ENCODE results near the gene RTN4R. TPM values are rescaled to one million over a fixed set of nuclear protein-coding genes. Genes with fewer than 3 reads are reported as not detected.

RTN4R gene
- total RNA-seq, 1 experiment from 2014 or later, result 12.2 TPM

DNA sequence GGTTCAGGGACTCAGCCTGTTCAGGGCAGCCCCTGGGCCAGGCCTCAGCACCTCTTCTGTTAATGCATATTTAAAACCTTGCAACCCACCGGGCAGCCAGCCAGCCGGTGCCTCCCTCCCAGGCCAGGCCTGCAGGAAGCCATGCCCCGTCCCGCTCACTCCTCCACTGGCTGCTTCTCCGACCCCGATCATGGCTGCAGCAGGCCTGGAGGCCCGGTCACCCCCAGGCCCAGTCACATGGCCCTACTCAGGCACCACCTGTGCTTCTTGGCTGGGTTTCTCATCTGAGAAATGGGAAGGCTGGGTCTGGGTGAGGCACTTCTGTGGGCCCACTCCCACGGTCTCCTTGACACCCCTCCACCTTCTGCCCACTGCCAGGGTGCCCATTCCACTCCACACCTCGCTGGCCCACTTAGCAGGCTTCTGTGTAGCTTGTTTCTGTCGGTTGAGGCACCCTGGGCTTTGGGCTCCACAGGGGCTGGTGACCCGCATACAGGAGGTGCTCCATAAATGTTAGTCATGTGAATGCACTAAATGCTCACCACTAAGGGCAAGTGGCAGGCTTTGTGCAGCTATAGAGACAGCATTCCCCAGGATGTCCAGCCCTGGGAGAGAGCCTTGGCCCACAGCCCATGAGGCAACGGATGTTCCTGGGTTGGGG is 11.4 kb downstream of the RTN4R start:
- no peaks in the 10 kb centered on the region for H3K9me3 ChIP-seq (ENCODE audit: low read length)
- no peaks in the 10 kb centered on the region for H3K9me2 ChIP-seq (replicated peaks; ENCODE audit: low read length)
- no peak overlapping the region for H3K9ac ChIP-seq (ENCODE audit: low read length)
- H3K36me3 ChIP-seq (ENCODE audit: low read depth, low read length), result no peaks in the 10 kb centered on the region
- H2AFZ ChIP-seq (ENCODE audit: low read length), result no peak overlapping the region
- no peaks in the 10 kb centered on the region for H3K4me1 ChIP-seq (ENCODE audit: insufficient read depth, low read length)
- ChIA-PET CTCF (no interaction called here), POLR2A (ENCODE audit: unreplicated experiment) (no interaction called here)
- intact Hi-C loops (cut with micrococcal nuclease), result no loop called here
- no peaks in the 10 kb centered on the region for H3K27me3 ChIP-seq (ENCODE audit: low read length)
- BruUV-seq (replicated peaks), result no TSS peak
- DNase-seq (no peak), ATAC-seq (no peak)
- no peaks in the 10 kb centered on the region for H3F3A ChIP-seq (ENCODE audit: low read length, unreplicated experiment)
- H3K4me2 ChIP-seq (ENCODE audit: low read length), result no peak overlapping the region
- TF ChIP-seq EZH2 (IDR thresholded peaks at IDR 0.05; ENCODE audit: low read length, unreplicated experiment), result no peak
- no peak for TF ChIP-seq EZH2phosphoT487 (IDR thresholded peaks at IDR 0.05; ENCODE audit: borderline replicate concordance, low read length)
- TF ChIP-seq, protein P1, sequence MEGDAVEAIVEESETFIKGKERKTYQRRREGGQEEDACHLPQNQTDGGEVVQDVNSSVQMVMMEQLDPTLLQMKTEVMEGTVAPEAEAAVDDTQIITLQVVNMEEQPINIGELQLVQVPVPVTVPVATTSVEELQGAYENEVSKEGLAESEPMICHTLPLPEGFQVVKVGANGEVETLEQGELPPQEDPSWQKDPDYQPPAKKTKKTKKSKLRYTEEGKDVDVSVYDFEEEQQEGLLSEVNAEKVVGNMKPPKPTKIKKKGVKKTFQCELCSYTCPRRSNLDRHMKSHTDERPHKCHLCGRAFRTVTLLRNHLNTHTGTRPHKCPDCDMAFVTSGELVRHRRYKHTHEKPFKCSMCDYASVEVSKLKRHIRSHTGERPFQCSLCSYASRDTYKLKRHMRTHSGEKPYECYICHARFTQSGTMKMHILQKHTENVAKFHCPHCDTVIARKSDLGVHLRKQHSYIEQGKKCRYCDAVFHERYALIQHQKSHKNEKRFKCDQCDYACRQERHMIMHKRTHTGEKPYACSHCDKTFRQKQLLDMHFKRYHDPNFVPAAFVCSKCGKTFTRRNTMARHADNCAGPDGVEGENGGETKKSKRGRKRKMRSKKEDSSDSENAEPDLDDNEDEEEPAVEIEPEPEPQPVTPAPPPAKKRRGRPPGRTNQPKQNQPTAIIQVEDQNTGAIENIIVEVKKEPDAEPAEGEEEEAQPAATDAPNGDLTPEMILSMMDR (conservative IDR thresholded peaks at IDR 0.05; ENCODE audit: low read depth, low read length), result no peak
- no peak overlapping the region for H3K27ac ChIP-seq (ENCODE audit: low read length)
- H4K20me1 ChIP-seq (ENCODE audit: low read length), result no peaks in the 10 kb centered on the region
- no peaks in the 10 kb centered on the region for H3K79me2 ChIP-seq (ENCODE audit: low read length)
- no peak overlapping the region for H3K4me3 ChIP-seq (ENCODE audit: low read length)

DNA sequence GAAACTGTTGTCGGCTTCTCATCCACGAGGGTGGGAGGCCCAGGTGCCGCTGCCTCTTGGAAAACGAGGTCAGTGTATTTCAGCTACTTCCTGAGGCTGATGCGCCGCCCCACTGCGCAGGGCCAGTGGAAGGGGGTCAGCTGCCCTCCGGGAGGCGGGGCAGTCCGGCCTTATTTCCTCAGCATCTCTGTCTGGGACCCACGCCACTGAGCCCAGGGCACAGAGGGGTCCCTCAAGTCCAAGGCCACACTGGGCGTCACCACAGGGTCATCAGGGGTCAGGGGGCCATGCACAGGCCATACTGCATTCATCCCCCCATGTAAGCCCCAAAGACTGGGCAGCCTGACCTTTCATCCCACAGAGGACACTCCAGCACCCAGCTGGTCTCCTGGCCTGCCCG is 12.1 kb downstream of the RTN4R start:
- no TSS peak for BruUV-seq (replicated peaks)
- no peaks in the 10 kb centered on the region for H3K9me3 ChIP-seq (ENCODE audit: low read length)
- CTCF ChIA-PET, result no interaction called here
- POLR2A ChIA-PET (ENCODE audit: unreplicated experiment), result no interaction called here
- H3K36me3 ChIP-seq (ENCODE audit: low read depth, low read length), result no peaks in the 10 kb centered on the region
- ATAC-seq (no peak), DNase-seq (no peak)
- TF ChIP-seq, protein P1 (conservative IDR thresholded peaks at IDR 0.05; ENCODE audit: low read depth, low read length), result no peak
- TF ChIP-seq EZH2 (IDR thresholded peaks at IDR 0.05; ENCODE audit: low read length, unreplicated experiment) (no peak), EZH2phosphoT487 (IDR thresholded peaks at IDR 0.05; ENCODE audit: borderline replicate concordance, low read length) (no peak)
- H3K4me2 ChIP-seq (ENCODE audit: low read length), result no peak overlapping the region
- no peaks in the 10 kb centered on the region for H3K9me2 ChIP-seq (replicated peaks; ENCODE audit: low read length)
- intact Hi-C loops (cut with micrococcal nuclease), result no loop called here
- H3K27ac ChIP-seq (ENCODE audit: low read length), result no peak overlapping the region
- no peak overlapping the region for H2AFZ ChIP-seq (ENCODE audit: low read length)
- H3K79me2 ChIP-seq (ENCODE audit: low read length), result no peaks in the 10 kb centered on the region
- no peaks in the 10 kb centered on the region for H3K4me1 ChIP-seq (ENCODE audit: insufficient read depth, low read length)
- no peaks in the 10 kb centered on the region for H4K20me1 ChIP-seq (ENCODE audit: low read length)
- no peak overlapping the region for H3K4me3 ChIP-seq (ENCODE audit: low read length)
- no peaks in the 10 kb centered on the region for H3K27me3 ChIP-seq (ENCODE audit: low read length)
- H3F3A ChIP-seq (ENCODE audit: low read length, unreplicated experiment), result no peaks in the 10 kb centered on the region
- H3K9ac ChIP-seq (ENCODE audit: low read length), result no peak overlapping the region

Measured in PC-3 (cell line).